Stimulated activated CD4-positive, alpha-beta T cell treated with anti-CD3 and anti-CD28 coated beads, Interleukin-15, amount 100 ng/mL, for 48 hours (primary cell): ENCODE results near the gene TSEN54.

ENCODE experiments used
- DNase-seq, 2 donors: peaks; one replicate each; pipeline ENCODE4 v3.0.0-alpha.2; 2020; ENCODE audit warnings: low read depth in 2 of 2

The TSEN54 gene

DNA sequence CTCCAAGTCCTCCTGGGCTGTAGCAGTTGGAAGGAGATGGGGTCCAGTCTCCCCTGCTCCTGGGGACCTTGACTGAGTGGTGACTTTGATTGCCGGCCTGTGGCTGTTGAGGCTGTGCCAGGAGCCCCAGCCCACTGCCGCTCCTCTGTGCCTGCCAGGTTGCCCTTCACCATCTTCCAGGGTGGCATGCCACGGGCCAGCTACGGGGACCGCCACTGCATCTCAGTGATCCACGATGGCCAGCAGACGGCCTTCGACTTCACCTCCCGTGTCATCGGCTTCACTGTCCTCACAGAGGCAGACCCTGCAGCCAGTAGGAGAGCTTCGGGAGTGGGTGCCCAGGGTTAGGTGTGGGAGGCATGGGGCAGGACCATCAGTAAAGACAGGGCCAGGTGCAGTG lies 47.9 kb downstream of the TSEN54 start:
- DNase-seq = no peak

DNA sequence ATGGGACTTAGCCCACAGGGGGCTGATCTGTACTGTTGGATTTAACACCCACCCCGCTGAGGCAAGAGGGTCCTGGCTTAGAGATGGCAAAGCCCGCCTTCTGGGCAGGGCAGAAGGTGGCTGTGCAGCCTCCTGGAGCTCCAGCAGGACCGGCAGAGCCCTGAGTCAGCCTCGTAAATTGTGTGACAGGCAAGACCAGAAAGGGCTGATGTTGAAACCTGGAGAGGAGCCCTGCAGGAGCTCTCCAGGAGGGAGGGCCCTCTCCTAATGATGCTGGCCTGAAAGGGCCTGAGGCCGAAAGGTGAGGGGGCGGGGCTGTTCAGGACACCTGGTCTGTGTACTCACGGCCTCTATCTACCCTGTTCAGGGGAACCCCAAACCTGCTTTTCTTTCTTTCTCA lies 48.7 kb downstream of the TSEN54 start:
- no peak for DNase-seq

DNA sequence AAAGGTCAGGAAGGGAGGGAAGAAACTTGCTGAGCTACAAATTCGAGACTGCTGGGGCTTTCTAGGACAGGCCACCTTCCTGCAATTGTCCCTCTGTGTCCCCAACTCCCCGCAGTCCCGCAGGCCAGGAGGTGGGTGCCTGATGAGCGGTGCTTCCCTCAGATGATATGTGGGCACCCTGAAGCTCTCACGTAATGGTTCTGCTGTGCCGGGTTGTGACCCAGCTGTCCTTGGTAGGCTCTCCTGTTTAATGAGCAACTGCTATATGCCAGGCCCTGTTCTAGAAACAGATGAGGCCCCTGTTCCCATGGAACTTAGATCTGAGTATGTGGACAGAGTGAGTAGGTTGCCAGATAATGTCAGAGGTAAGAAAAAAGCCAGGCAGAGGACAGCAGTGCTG lies 49.3 kb downstream of the TSEN54 start:
- DNase-seq = no peak

DNA sequence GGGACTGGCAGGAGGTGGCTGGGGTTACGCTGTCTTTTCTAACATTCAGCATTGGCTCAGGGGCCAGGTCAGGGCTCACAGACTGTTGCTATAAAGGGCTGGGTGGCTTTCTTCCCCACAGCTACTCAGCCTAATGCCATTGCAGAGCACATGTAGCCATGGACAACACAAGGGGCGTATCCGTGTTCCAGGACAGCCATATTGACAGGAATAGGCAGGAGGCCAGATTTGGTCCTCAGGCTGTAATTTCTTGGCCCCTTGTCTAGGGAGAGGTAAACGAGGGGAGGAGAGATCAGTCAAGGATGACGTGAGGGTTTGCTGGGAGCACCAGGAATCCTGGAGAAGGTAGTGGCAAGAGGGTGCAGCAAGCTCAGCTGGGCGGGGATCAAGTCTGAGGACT lies 50.1 kb downstream of the TSEN54 start:
- DNase-seq = no peak

DNA sequence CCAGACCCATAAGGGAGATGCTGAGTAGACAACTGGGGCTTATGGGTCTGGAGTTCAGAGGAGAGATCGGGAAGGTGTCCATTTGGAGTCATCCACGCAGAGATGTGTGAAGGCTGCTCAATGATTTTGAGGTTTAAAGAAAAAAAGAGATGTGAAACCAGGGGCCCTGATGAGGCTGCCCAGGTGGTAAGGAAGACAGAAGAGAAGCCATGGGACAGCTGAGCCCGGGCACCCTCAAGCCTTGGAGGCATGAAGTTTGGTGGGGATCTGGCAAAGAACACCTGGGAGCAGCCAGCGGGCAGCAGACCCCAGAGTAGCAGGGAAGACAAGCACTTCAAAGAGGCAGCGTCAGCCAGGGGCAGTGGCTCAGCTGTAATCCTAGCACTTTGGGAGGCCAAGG lies 50.5 kb downstream of the TSEN54 start:
- no peak for DNase-seq

DNA sequence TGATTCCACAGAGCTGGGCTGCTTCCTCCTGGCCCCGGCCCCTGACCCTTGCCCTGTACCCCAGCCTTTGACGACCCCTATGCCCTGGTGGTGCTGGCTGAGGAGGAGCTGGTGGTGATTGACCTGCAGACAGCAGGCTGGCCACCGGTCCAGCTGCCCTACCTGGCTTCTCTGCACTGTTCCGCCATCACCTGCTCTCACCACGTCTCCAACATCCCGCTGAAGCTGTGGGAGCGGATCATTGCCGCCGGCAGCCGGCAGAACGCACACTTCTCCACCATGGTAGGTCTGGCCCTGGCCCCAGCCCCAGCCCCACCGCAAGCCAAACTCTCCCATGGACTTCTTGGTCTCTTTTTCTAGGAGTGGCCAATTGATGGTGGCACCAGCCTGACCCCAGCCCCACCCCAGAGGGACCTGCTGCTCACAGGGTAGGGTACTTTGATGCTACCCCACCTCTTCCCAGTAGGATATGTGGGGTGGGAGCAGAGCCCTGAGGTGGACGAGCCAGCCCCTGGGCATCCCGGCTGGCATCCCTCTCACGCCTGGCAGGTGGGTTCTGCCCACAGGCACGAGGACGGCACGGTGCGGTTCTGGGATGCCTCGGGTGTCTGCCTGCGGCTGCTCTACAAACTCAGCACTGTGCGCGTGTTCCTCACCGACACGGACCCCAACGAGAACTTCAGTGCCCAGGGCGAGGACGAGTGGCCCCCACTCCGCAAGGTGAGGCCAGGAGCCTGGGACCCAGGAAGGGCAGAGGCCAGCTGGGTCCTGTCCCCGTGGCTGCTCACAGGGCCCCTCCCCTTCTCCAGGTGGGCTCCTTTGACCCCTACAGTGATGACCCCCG lies 52.3 kb downstream of the TSEN54 start:
- no peak for DNase-seq

DNA sequence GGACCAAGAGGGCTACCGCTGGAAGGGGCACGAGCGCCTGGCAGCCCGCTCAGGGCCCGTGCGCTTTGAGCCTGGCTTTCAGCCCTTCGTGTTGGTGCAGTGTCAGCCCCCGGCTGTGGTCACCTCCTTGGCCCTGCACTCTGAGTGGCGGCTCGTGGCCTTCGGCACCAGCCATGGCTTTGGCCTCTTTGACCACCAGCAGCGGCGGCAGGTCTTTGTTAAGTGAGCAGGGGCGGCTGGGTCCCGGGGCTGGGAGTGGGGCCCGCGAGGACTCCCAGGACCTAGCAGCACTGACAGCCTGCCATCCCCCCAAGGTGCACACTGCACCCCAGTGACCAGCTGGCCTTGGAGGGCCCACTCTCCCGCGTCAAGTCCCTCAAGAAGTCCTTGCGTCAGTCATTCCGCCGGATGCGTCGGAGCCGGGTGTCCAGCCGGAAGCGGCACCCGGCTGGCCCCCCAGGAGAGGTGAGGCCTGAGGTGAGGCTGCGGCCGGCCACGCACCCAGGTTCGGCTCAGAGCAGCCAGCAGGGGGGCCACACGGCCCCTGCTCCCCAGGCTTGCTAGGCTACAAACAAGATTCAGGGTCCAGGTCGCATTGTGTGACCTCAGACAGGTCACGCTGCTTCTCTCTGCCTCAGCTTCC lies 53.8 kb downstream of the TSEN54 start:
- no peak for DNase-seq

DNA sequence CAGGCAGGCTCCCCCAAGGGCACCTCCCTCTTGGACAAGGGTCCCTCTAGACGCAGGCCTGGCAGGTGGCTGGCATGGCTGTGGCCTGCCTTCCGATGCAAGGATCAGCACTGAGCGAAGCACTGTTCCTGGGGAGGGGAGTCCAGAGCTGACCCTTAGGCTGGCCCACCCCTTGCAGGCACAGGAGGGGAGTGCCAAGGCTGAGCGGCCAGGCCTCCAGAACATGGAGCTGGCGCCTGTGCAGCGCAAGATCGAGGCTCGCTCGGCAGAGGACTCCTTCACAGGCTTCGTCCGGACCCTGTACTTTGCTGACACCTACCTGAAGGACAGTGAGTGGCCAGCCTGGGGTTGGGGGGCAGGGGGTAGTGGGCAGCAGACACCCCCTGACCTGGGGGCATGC lies 54.4 kb downstream of the TSEN54 start:
- DNase-seq = no peak

DNA sequence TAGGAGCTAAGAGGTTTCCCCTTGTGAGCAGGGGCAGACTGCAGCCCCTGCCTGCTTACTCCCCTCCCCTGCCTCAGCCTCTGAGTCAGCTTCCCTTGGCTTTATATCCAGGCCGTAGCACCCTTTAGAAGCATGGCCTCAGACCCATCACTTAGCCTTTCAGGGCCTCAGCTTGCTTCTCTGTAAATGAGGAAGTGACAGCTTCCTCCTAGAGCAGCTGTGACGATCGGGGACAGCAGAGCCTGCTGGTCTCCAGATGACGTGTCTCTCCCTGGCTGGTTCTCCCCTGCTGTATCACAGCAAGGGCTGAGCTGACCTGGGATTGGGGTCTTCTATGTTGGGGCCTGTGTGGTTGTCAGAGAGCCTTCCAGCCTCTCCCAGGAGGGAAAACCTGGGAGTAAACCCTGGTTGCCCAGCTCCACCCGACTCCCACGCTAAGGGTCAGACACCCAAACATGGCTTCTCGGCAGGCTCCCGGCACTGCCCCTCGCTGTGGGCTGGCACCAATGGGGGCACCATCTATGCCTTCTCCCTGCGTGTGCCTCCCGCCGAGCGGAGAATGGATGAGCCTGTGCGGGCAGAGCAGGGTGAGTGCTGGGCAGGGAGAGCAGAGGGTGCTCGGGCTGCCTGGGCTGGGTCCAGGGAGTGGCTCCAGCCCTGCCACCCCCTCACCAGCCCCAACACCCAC lies 55.0 kb downstream of the TSEN54 start:
- no peak for DNase-seq

DNA sequence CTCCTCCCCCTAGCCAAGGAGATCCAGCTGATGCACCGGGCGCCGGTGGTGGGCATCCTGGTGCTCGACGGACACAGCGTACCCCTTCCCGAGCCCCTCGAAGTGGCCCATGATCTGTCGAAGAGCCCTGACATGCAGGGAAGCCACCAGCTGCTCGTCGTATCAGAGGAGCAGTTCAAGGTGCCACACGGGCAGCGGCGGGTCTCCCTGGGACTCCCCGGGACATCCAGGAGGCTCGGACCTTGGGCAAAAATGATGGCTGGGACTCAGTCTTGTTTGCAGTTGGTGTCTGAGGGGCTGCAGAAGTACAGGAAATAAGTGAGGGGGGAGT lies 55.5 kb downstream of the TSEN54 start:
- DNase-seq = no peak

DNA sequence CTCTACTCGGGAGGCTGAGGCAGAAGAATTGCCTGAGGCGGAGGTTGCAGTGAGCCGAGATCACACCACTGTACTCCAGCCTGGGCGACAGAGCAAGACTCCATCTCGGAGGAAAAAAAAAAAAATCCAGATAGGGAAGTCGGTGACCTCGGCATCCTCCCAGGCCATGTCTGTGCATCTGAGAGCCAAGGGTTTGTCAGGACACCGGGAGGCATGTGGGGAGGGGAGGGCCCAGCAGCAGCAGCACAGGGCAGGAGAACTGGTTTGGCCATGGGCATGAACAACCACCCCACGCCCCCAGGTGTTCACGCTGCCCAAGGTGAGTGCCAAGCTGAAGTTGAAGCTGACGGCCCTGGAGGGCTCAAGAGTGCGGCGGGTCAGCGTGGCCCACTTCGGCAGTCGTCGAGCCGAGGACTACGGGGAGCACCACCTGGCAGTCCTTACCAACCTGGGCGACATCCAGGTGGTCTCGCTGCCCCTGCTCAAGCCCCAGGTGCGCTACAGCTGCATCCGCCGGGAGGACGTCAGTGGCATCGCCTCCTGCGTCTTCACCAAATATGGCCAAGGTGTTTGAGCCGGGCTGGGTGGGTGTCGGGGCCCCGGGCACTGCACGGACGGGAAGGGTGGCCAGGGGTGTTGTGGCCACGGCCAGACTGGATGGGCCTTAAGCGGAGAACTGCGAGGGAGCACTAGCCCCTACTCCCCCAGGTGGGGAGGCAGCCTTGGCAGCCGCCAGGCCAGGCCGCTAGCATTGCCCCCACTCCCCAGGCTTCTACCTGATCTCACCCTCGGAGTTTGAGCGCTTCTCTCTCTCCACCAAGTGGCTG lies 56.6 kb downstream of the TSEN54 start:
- no peak for DNase-seq

DNA sequence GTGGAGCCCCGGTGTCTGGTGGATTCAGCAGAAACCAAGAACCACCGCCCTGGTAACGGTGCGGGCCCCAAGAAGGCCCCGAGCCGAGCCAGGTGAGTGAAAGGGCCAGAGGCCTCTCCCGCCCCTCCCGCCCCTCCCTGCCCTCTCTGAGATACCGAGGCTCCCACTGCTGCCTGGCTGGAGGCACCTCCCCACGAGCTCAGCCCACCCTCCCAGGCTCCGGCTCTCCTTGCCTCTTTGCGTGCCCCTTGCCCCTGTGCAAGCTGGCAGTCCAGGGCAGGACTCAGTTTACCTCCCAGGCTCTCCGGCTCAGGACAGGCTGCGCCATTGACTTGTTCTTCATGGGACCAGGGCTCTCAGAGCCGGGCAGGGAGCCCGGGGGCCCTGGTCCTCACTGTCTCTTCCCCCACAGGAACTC lies 57.2 kb downstream of the TSEN54 start:
- no peak for DNase-seq

DNA sequence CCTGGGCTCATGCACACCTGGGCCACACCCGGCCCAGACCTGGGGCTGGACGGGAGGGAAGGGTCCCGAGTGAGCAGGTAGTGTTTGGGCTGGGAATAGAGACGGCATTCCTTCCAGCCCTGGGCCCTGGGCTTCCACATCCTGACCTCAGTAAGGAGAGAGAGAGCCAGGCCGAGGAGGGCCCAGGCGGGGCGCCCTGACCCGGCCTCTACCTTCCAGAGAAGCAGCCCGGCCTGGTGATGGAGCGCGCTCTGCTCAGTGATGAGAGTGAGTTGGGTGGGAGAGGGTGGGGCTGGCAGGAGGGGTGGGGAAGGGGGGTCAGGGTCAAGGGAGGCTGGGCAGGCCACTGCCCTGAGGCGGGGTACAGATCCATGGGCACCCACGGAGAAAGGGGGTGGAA lies 57.7 kb downstream of the TSEN54 start:
- DNase-seq = no peak
